Measurements from ENCODE around the gene DYNLT2.

- TF ChIP-seq CTCF (IDR thresholded peaks at IDR 0.05) = no peak
- no peak for TF ChIP-seq POLR2AphosphoS5 (IDR thresholded peaks at IDR 0.05; ENCODE audit: insufficient read depth in 1 of 2, low read depth in 1 of 2)
- TF ChIP-seq POLR2A (IDR thresholded peaks at IDR 0.05) = no peak
Observed at GRCh38 chr6:169763308-169763707, 11.9 kb upstream of the DYNLT2 start.
